ENCODE measurements around the gene PKNOX2.

The PKNOX2 gene

GRCh38 chr11:125337836-125338834, 173.6 kb downstream of the PKNOX2 start:
- no peak for DNase-seq (ENCODE audit: low spot score)

DNA sequence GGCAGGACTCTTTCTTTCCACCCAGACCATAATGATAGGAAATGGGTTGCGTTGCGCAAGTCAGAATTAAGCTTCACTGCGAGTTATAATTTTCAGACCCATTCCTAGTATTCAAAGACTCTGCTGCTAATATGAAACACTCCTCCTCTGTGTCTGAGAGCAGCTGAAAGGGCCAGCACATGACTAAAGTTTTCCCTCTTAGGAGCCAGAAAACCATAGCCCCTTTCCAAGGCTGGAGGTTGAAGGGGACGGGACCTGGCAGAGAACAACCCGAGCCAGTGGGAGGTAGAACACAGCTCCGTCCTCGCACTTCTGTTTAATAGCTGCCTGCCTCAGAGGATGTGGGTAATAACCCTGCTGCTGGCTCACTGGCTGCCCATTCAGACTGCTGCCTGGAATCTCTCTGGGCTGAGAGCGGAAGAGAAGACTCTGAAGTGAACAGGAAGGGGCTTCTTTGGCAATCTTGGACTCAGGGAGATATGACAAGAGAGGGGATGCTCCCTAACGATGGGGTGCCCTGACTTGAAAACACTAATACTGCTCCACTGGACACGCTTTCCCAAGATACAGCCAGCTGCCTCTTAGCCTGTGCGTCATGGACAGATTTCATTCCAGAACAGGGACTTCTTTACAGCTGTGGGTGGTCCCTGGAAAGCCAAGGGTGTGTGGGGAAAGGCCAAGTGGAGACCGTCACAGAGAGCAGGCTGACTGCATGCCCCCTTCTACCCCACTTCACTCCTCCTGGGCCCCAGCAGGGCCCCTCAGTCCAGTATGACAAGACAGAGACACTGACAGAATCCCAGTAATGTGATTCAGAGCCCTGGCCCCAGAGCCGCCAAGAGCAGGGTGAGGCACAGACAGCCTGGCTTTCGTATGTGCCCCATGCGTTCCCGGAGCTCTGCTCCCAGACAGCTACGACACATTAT, 174.6 kb downstream of the PKNOX2 start:
- DNase-seq (ENCODE audit: low spot score), result no peak

DNA sequence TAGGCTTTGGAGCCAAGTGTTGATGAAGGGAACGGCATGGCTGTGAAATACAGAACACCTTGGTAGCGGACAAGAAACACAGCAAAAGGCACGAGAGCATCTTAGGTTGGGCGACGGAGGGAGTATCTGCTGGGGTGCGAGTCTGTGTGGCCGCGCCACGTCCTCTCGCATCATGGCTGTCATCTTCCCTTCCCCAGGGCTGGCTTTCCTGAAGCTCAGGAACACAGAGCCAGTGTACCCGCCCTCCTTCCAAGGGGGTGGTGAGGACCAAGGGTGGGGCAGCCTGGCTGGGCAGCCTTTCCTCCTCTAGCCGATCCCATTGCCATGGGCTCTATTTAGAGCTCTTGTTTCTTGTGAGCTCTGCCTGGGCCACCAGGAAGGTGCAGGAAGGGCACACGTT, 177.1 kb downstream of the PKNOX2 start:
- no peak for DNase-seq (ENCODE audit: low spot score)

DNA sequence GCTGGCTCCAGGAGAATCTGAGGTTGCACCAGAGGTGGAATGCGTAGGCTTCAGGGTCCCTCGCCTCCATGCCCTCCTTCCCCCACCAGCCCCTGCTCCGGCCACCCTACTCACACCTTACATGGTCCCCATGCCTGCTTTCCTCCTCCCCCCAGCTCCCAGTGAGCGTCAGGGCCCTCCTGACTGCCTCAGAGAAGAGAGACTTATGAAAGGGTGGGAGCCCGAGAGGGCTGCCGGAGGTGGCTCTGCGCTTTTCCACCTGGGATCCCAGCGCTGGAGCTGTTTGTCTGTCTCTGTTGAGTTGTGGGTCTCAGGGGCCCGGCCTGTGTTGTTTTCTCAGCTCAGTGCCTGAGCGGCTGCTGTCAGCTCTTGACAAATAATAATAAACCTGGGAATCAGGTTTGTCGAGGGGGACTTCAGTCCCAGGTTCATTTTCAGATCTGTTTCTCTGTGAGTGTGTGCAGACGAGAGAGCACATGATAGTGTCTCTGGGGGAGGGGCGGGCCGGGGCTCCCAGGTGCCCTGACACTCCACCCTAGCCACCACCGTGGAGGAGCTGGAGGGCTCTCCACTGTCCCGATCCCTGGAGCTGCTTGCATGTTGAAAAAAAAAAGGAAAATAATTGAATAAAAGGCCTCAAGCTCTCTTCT, 177.9 kb downstream of the PKNOX2 start:
- DNase-seq (ENCODE audit: low spot score), result no peak

- no peak for DNase-seq (ENCODE audit: low spot score)
Observed at GRCh38 chr11:125343086-125343717, 178.7 kb downstream of the PKNOX2 start.

GRCh38 chr11:125343718-125344131, 179.2 kb downstream of the PKNOX2 start:
- no peak for DNase-seq (ENCODE audit: low spot score)

DNA sequence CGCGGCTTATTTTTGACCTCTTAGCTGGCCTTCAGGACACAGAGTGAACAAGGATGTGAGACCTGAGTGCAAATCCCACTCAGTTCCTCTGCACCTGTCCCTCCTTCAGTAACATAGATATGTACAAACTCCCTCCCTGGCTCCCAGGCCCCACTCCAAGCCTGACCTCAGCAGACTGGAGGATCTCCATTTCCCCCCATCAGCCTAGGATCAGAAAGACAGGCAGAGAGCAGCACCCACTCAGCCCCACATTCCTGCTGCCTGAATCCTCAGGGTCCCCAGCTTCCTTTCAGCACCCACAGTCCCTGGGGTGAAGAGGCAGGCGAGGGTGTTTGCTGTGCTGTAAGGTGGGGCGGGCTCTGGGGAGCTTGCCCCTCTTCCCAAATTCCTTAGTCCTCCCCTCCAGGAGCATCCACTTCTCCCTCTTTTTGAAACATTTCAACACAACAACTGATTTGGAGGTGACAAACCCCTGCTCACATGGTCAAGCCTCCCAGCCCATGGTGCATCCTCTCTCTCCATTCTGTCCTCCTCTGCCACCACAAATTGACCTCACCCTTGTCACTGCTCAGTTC, 180.4 kb downstream of the PKNOX2 start:
- DNase-seq (ENCODE audit: low spot score), result no peak

GRCh38 chr11:125345421-125346178, 181.0 kb downstream of the PKNOX2 start:
- DNase-seq (ENCODE audit: low spot score), result peak; percentile 53

DNA sequence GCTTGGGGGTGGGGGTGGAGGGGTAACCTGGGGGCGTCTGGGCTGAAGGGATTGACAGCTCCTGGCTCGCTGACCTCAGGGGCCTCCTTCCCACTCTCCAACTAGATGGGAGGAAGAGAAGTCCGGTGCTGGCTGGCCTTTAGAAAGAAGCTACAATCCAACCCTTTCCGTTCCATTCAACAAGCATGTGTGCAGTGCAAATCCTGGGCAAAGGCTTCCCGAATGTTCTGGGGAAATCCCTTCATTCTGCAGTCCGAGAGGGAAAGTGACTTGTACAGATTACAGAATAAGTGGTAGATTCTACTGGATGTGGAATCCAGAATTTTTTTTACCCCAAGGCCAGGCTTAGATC, 181.6 kb downstream of the PKNOX2 start:
- no peak for DNase-seq (ENCODE audit: low spot score)

GRCh38 chr11:125346565-125347260, 182.2 kb downstream of the PKNOX2 start:
- no peak for DNase-seq (ENCODE audit: low spot score)

DNA sequence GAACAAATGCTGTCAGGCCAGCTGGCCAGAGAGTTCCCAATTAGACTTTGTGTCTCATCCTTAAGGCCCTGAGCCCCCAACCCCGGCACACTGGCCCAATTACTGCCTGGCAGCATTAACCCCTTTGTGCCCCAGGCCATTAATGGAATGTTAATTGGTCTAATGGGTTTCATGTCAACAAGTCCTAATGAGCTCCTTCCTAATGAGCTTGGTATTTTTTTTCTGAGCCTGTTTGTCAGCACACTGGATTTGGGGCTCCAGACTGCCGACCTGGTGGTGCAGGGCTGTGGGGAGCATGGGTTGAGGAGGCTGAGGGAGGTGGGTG, 182.7 kb downstream of the PKNOX2 start:
- DNase-seq (ENCODE audit: low spot score), result no peak

- no peak for DNase-seq (ENCODE audit: low spot score)
Observed at GRCh38 chr11:125348141-125348651, 183.6 kb downstream of the PKNOX2 start.

DNA sequence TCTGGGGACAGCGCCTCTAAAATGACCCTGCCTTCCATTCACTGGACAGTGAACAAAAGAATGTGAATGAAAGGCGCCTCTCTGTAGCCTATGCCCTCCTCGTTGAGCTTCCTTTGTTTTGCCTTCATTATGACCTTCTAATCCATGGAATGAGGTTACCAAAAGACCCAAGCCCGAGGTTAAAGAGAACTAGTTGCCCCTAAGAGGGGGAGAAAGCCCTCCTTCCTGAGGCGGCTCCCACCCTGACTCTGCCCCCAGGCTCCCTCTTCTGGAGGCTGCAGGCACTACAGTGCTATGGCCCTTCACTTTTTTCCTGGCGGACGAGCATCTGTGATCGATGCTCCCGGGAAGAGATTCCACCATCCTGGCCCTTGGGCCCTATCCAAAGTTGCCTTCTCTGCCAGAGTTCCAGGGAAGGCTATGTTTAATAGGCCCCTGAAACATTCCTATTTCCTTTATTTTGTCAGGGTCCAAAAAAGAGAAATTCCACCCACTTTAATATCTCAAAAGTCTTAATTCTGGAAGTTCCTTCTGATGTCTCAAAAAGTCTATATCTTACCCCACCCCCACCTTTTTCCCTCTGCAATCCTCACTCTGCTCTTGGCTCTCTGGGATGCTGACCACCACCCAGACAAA, 184.2 kb downstream of the PKNOX2 start:
- DNase-seq (ENCODE audit: low spot score), result peak; percentile 33

- no peak for DNase-seq (ENCODE audit: low spot score)
Observed at GRCh38 chr11:125350206-125351032, 185.9 kb downstream of the PKNOX2 start.

GRCh38 chr11:125351033-125351867, 186.7 kb downstream of the PKNOX2 start:
- DNase-seq (ENCODE audit: low spot score), result no peak

DNA sequence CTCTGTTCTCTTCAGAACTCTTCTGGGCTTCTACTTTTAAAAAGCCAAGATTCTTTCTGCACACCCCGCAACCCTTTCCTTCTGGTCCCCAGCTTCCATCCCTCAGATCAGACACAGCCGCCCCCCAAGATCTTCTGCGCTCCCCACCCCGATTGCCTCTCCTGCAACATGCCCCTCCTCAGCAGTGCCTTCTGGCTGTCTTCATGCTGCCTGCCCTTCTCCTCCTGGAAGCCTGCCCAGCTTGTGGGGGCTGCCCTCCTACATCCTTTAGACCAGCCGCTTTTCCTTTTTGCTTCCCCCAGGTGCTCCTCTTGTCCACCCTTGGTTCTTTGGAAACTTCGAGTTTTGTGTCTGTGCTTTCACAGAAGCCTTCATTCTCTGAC, 187.3 kb downstream of the PKNOX2 start:
- no peak for DNase-seq (ENCODE audit: low spot score)

GRCh38 chr11:125356797-125357196, 192.2 kb downstream of the PKNOX2 start:
- DNase-seq (ENCODE audit: low spot score), result no peak

DNA sequence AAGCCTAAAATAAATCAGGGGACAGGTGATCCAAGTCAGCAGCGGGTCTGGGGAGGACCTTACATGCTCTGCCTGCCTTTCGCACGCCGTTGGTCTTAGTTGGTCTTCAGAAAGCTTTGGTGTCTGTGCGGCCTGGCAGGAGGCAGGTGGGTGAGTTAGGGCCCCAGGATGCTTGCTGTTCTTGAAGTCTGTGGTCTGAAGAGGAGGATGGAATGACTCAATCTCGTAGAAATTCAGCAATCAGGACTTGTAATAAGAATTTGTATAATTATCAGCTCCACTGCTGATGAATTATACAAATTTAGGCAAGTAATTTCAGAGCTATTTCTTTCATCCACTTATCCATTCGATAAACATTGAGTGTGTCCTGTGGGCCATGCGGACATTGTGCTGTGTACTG, 193.0 kb downstream of the PKNOX2 start:
- no peak for DNase-seq (ENCODE audit: low spot score)
